ENCODE data around the gene GSE1.

DNA sequence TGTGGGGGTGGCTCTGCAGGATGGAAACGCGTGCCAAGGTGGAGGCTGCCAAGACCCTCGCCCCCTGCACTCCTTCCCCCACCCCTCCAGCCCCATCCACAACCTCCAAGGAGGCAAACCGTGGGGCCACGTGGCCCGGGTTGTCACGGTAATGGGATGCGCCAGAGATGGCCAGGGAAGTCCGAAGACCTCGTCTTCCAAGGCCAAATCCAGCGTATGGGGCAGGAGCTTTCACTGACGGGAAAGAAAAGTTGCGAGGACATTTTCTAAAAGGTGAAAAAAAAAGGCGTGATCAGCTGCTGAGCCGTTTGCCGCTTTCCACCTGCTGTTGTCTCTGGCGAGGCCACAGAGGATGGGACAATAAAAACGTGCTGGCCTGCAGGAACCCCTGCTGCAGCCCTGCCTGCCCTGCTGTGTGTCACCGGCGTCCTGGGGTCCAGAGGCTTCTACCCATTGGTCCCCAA, 28.3 kb upstream of the GSE1 start:
- TF ChIP-seq SIN3A (IDR thresholded peaks at IDR 0.05; ENCODE audit: borderline replicate concordance in 2 of 2, control insufficient read depth in 1 of 2, low read depth in 2 of 2, low read length in 2 of 2) (no peak), RBM39 (optimal IDR thresholded peaks at IDR 0.05; ENCODE audit: low read depth, low read length) (no peak)
